NCI-H1436 (cell line): ENCODE results near the gene EYA2.

Experiments
- DNase-seq: peaks from one replicate; lab custom pipeline; 2025; lab: John Stamatoyannopoulos, UW

EYA2 gene

DNA sequence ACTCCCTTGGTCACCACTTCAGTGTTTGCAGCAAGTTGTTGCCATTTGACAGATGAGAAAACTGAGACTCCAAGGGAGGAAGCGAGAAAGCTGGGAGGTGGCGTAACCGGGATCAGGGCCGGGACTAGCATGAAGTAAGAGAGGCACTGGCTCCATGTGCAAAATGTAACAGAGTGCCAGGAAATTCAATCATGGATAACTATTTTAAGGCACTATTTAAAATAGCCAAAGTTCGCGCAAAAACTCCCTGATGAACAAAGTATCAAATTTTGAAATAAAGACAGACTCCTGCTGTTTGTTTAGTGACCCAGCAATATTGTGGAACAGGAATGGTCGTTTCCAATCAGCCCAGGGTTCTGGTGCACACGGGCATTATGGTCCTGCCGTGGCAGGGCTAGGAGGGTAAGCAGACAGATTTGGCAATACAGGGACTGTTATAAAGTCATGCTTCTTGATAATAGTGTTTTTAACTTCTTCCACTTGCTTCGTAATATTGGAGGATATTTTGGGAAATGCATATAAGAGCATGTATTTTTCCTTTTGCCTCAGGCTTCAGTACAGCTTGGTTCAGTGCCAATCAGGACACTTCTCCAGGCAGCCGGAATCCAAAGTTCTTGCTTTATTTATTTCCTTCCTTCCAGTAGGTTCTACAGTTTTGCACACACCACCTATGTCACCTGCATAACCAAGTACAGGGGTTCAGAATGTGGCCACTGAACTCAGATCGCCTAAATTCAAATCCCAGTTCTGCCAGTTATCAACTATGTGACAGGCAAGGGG lies 141.6 kb downstream of the EYA2 start:
- no peak for DNase-seq

DNA sequence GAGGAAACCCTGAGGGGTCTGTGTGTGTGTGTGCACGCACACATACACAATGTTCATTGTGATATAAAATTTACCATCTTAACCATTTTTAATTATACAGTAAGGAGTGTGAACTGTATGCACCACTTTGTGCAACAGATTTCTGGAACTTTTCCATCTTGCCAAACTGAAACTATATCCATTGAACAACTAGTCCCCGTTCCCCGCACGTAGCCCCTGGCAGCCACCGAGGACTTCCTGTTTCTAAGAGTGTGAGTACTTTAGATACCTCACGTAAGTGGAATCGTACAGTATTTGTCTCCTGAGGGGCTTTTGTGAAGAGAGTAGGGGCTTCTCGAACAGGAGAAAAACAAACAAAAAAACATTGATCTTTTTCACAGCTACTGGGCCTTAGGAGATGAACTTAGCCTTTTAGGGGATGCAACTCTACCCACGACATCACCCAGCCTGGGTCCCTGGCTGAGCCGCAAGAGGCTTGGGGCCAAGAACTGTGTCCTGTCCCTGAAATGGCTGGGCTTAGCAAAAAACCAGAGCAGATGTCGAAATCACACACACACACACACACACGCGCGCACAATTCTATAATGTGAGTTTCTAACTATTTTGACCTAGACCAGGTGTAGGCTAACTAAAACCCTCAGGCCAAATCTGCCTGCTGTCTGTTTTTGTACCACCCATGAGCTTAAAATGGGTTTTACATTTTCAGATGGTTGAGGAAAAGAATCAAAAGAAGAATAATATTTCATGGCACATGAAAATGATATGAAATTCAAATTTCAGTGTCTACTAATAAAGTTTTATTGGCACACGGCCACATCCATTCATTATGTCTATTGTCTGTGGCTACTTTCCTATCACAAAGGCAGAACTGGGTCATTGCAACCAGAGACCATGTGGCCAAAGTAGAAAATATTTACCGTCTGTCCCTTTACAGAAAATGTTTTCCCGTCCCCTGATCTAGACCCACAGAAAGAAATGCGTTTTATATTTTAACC lies 144.2 kb downstream of the EYA2 start:
- DNase-seq, result peak; percentile 5

GRCh38 chr20:47040506-47041125 lies 146.0 kb downstream of the EYA2 start:
- no peak for DNase-seq

DNA sequence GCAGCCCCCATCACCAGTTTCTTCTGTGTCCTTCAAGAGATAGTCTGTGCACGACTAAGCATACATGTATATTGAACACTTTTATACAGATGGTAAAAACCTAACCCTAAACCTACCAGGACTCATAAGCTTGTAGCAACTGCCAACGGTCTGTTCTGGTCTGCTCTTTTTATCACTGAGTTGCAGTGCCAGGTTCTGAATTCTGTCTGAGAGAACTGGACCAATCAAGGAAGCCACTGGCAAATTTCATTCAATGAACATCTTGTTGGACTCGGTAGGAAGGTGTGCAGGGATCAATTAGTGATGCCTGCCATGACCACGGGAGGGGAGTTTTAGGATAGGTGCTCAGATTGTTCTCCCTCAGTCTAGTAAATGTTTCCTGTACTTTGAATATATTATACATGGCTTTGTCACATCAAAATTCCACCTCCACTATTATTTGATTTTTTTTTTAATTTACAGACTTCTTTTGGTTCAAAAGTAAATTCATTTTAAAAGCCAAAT lies 146.8 kb downstream of the EYA2 start:
- no peak for DNase-seq

GRCh38 chr20:47042464-47042863 lies 147.8 kb downstream of the EYA2 start:
- DNase-seq, result no peak

- DNase-seq, result no peak
Measured at GRCh38 chr20:47043086-47043485, 148.4 kb downstream of the EYA2 start.

GRCh38 chr20:47044938-47045337 lies 150.3 kb downstream of the EYA2 start:
- no peak for DNase-seq

GRCh38 chr20:47048054-47048453 lies 153.4 kb downstream of the EYA2 start:
- DNase-seq, result no peak

GRCh38 chr20:47049771-47050170 lies 155.1 kb downstream of the EYA2 start:
- no peak for DNase-seq

GRCh38 chr20:47050996-47051395 lies 156.4 kb downstream of the EYA2 start:
- DNase-seq, result no peak

- no peak for DNase-seq
Measured at GRCh38 chr20:47051936-47052526, 157.4 kb downstream of the EYA2 start.

GRCh38 chr20:47054506-47054905 lies 159.9 kb downstream of the EYA2 start:
- no peak for DNase-seq

GRCh38 chr20:47054945-47055344 lies 160.3 kb downstream of the EYA2 start:
- no peak for DNase-seq

DNA sequence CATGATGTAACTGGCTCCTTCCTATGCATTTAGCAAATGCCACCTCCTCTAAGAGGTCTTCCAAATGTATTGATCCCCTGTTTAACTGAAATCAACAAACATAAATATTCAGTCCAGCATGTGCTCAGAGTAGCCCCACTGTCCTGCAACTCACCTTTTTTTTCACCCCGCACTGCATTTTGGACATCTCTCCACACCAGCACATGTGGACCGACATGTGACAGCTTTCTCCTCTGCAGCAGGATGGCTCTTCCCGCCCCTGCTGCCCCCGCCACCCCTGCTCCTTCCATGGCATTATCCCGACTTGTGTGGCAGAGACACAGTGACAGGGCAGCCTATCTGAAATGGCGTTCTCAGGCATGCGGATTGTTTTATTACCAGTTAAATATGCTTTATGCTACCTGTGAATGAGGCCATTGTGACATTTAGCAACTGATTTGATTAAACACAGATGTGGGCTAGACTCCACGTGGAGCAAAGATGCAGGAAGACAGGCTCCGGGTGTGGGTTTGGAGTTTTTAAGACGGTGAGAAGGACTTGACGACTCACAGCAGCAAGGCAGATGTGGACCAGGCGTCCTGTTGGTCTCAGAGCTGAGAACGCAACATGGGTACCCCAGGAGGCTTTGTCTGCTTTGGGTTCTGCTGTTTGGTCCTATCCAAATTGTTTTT lies 161.2 kb downstream of the EYA2 start:
- no peak for DNase-seq

DNA sequence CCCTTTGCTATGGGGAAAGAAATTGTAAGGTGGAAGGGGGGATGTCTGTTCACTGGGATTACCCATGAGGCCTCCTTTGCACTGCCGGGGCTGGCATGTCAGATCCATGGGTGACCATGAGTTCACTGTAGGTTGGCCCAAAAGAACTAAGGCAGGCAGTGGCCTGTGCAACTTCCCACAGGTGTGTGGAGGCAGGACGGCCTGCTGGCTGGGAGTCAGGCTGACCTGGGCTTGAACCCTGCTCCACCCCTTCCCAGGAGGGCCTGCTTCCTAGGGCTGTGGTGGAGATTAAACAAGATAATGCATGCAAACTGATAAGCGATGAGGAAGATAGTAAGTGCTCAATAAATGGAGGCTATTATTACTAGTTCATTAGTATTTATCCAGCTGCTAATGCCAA lies 163.0 kb downstream of the EYA2 start:
- no peak for DNase-seq

GRCh38 chr20:47058236-47058635 lies 163.6 kb downstream of the EYA2 start:
- no peak for DNase-seq

GRCh38 chr20:47059536-47059935 lies 164.9 kb downstream of the EYA2 start:
- no peak for DNase-seq

DNA sequence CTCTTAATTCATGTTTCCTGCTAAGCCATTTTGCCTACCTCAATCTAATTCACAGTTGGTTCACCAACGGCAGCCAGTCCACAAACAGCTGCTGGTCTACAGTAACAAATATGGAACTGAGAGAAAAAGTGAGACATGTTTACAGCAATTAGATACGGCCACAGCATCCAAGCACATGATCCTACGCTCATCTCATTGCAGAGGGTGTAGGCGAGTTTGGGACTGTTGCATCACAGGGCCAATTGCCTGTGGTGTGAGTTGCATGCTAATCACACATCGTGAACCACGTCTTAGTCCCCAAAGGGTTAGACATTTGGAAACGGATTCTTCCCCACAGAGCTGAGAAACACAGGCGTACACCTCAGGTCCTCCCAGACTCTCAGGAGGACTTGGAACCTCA lies 166.9 kb downstream of the EYA2 start:
- DNase-seq, result no peak

GRCh38 chr20:47062226-47062890 lies 167.7 kb downstream of the EYA2 start:
- no peak for DNase-seq

- peak; percentile 5 for DNase-seq
Measured at GRCh38 chr20:47063407-47063806, 168.8 kb downstream of the EYA2 start.

- no peak for DNase-seq
Measured at GRCh38 chr20:47063808-47064207, 169.2 kb downstream of the EYA2 start.
